Psoas muscle (tissue), 8 donors: Measurements from ENCODE around the gene QRFP. TPM values are rescaled to one million over a fixed set of nuclear protein-coding genes. Genes with fewer than 3 reads are reported as not detected.

Experiments used
- ATAC-seq, 4 donors: fragments of 200-7000 bp; cut with Tn5 transposase; one replicate each; pipeline ENCODE4 v1.9.1; 2020; ENCODE audit warnings: moderate library complexity in 3 of 4, mild to moderate bottlenecking in 2 of 4
- DNase-seq, 2 donors: peaks; one replicate each; pipeline ENCODE4 v3.0.0-alpha.2; 2020
- H3K27ac ChIP-seq: fragments of 200-600 bp; one replicate; pipeline ENCODE4 v1.8.0; 2022
- H3K27me3 ChIP-seq, 3 donors: fragments of 200-600 bp in 1 of 3; one replicate each; pipeline versions ENCODE4 v1.6.1 to v1.8.0; 2013 to 2022; ENCODE audit warnings: low read length in 2 of 3, mild to moderate bottlenecking in 2 of 3, moderate library complexity in 1 of 3; ENCODE audit not compliant: insufficient read depth in 3 of 3
- H3K36me3 ChIP-seq, 2 donors: fragments of 200-600 bp in 1 of 2; one replicate each; pipeline versions ENCODE4 v1.6.1 to v1.8.0; 2013 to 2022; ENCODE audit warnings: low read depth in 1 of 2, mild to moderate bottlenecking in 1 of 2, moderate library complexity in 1 of 2; ENCODE audit not compliant: insufficient read depth in 1 of 2
- H3K4me1 ChIP-seq: fragments of 200-600 bp; one replicate; pipeline ENCODE4 v1.8.0; 2022
- H3K4me3 ChIP-seq: fragments of 200-600 bp; one replicate; pipeline ENCODE4 v1.8.0; 2022; ENCODE audit warnings: mild to moderate bottlenecking
- H3K9me3 ChIP-seq: fragments of 200-600 bp; one replicate; pipeline ENCODE4 v1.8.0; 2022
- WGBS, 3 donors: extraction: QIAGEN DNeasy Blood & Tissue Kit; methylation state at CpG; one replicate each; pipeline versions ENCODE4 v1.1.6 to v1.1.7; 2013; 5-methylcytosine and 5-hydroxymethylcytosine counted together
- intact Hi-C, 2 donors: fragments of 100-400 bp; cut with DNase I; formaldehyde crosslinking; loops; one replicate each; pipeline versions ENCODE4 v1.11.0 to v1.14.2; 2022
- long read RNA-seq, 2 donors: library from polyadenylated mRNA; unstranded; transcript quantifications; one replicate each; pipeline ENCODE4 v2.0.0, GENCODE V29; 2021
- polyA plus RNA-seq, 3 donors: library from polyadenylated mRNA; stranded (reverse); fragments of 200-250 nt; gene quantifications; one replicate each; pipeline ENCODE4 v1.2.3, GENCODE V29; 2013
- total RNA-seq, 4 donors: library from RNA; stranded (reverse); fragmentation: NEBNext Ultra II Directional in 2 of 4; extraction: Animal tissue kit (Norgen Biotek cat#: 25700) in 2 of 4; gene quantifications; one replicate each; pipeline versions ENCODE4 v1.2.1 to v1.2.4, GENCODE V29; 2021 to 2023
- TF ChIP-seq, protein P1 (sequence below): fragments of 200-600 bp; IDR thresholded peaks from one replicate; pipeline ENCODE4 v1.8.0; 2022; ENCODE audit warnings: antibody characterized with exemption
- donor health status: healthy with polysubstance abuse.
- donor health status: DM: no; HTN: no; CAD: no; lungs with moderate emphysema.
- donor health status: Bipolar disorder and iron deficiency.
- donor health status: healthy.
- donor health status: DM: yes; HTN: yes; CAD: no.
- donor health status: DM: no; HTN: no; CAD: no.
- donor health status: DM: no; HTN: no; CAD: no.
- donor health status: DM: yes; HTN: yes; CAD: no.

The QRFP gene, protein sequence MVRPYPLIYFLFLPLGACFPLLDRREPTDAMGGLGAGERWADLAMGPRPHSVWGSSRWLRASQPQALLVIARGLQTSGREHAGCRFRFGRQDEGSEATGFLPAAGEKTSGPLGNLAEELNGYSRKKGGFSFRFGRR
- total RNA-seq (not detected), polyA plus RNA-seq (under 1 TPM in 2 of 3 donors, not detected in 1; 0.01 to 0.03 TPM)
- long read RNA-seq, donor 1 = 0 reads
- long read RNA-seq, donor 2 = 0 reads

DNA sequence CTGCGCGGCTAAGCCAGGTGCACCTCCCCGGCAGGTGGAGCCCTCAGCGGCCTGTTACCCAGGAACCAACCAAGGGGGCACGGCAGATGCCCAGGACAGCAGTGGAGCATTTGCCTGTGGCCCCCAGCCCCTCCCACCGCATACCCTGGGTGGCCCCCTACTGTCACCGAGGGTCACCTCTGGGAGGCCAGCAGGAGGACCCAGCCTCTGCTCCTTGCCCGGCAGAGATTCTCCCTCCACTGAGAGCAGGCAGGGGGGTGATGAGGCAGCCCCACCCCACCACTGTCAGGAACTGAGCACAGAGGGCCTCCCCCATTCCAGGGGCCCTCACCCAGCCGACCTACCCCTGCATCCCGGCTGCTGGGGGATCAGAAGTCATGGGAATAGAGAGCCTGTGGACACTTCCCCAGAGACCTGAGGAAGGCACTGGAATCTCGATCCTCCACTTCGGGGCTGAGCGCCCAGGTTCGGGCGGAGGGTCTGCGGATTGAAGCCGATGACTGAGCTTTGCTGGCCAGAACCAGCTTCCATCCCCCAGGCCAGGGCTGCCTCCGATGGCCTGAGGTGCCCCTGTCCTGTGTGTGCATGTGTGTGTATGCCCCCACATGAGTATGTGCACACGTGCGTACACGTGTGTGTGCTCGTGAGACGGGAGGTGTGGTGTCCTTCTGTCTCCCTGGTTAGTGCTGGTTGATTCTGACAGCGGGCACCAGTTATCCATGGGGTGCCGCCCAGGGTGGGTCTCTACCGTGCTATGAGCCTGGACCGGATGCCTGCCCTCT lies at the start of gene QRFP:
QRFP (minus strand) TSS at position 580 of the 782 bp plus-strand sequence. CDS start 2,974 bp downstream, outside the sequence.
- 62 to 72% (median 69%) methylated on average over 27 of the region's 27 CpGs for WGBS, 3 donors
- TF ChIP-seq, protein P1, sequence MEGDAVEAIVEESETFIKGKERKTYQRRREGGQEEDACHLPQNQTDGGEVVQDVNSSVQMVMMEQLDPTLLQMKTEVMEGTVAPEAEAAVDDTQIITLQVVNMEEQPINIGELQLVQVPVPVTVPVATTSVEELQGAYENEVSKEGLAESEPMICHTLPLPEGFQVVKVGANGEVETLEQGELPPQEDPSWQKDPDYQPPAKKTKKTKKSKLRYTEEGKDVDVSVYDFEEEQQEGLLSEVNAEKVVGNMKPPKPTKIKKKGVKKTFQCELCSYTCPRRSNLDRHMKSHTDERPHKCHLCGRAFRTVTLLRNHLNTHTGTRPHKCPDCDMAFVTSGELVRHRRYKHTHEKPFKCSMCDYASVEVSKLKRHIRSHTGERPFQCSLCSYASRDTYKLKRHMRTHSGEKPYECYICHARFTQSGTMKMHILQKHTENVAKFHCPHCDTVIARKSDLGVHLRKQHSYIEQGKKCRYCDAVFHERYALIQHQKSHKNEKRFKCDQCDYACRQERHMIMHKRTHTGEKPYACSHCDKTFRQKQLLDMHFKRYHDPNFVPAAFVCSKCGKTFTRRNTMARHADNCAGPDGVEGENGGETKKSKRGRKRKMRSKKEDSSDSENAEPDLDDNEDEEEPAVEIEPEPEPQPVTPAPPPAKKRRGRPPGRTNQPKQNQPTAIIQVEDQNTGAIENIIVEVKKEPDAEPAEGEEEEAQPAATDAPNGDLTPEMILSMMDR = no peak
- Histone ChIP-seq H3K4me3 (no peak within 1 kb of the TSS), H3K27me3 (peaks cover 0 to 31% (median 12%) of the 10 kb centered on the region in 3 donors), H3K4me1 (no peaks in the 10 kb centered on the region), H3K36me3 (peaks cover 0 to 19% of the 10 kb centered on the region in 2 donors), H3K9me3 (no peaks in the 10 kb centered on the region), H3K27ac (no peak within 1 kb of the TSS)
- intact Hi-C loops = no loop called here
- no peak for ATAC-seq
- DNase-seq = no peak

DNA sequence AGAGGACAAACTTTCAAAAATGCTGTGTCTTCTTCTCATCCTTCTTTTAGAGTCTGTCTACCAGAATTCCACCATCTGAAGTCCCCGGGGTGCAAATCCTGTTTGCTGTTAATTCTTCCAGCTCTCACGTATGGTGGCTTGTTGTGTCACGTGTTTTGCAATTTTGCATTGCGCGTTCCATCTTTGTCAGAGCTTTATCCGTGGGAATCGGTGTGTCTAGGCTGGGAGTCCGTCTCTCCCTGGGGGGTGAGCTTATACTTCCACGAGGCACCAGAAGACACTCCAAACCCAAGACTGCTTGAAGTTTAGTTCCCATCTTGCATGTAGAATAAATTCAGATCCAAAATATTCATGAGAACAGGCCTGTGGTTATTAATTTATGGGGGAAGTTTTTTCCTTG lies 48.6 kb upstream of the QRFP start:
- 85 to 92% (median 86%) methylated on average over 9 of the region's 9 CpGs for WGBS, 3 donors
- Histone ChIP-seq H3K9me3 (no peaks in the 10 kb centered on the region), H3K36me3 (no peaks in the 10 kb centered on the region), H3K27me3 (peaks cover 0 to 72% (median 7%) of the 10 kb centered on the region in 3 donors), H3K4me3 (no peak overlapping the region), H3K27ac (no peak overlapping the region), H3K4me1 (peaks cover 1% of the 10 kb centered on the region)
- DNase-seq = no peak
- TF ChIP-seq, protein P1 = no peak
- intact Hi-C loops = loop anchor here in 1 of 2 donors (10.0 kb wide), 1 partner anchor 180 kb away; no protein-coding TSS in a partner anchor
- no peak for ATAC-seq

DNA sequence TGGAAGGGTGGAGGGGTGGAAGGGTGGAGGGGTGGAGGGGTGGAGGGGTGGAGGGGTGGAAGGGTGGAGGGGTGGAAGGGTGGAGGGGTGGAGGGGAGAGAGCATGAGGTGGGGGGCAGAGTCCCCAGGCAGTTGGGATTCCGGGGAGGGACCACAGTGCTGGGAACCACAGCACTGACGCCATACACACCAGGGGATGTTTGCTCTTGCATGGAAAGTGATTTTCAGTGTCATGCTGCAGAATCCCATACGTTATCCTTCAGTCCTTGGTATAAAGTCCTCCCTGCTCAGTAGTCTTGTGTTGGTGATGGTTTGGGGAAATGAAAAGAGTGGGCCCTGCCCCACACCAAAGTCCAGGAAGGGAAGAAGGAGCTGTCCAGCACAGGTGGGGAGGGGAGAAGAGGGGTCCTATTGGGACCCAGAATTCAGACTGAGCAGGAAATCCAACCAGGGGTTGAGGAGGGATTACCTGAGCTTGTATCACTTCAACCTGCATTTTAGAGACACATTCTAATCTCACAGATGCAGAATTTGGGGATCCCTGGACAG lies 48.0 kb upstream of the QRFP start:
- TF ChIP-seq, protein P1 = no peak
- H3K36me3 ChIP-seq = no peaks in the 10 kb centered on the region
- H3K4me1 ChIP-seq = peaks cover 3% of the 10 kb centered on the region
- intact Hi-C loops = loop anchor here (5.0 to 10.0 kb wide), 3 partner anchors 77 to 242 kb away; no protein-coding TSS in a partner anchor
- H3K9me3 ChIP-seq = no peaks in the 10 kb centered on the region
- H3K4me3 ChIP-seq = no peak overlapping the region
- ATAC-seq (no peak), DNase-seq (no peak)
- 34 to 78% (median 62%) methylated on average over 3 of the region's 3 CpGs for WGBS, 3 donors
- no peak overlapping the region for H3K27ac ChIP-seq
- H3K27me3 ChIP-seq = peaks cover 0 to 71% (median 10%) of the 10 kb centered on the region in 3 donors

DNA sequence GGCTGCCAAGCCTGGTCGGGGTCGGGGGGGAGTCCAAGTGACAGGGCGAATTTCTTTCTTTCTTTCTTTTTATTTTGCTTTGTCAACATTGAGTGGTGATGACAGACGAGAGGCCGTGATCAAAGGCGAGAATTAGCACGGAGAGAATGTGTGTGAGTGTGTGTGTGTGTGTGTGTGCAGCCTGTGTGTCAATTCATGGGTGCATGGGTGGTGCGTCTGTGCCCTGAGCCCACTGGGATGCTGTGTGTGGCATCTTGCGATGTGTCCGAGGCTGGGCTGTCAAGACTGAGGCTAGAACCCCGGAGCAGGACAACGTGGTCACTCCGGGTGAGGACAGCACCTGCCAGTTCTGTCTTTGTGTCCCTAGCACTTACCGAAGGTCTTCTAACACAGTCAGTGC lies 47.2 kb upstream of the QRFP start:
- WGBS, 3 donors = 56 to 64% (median 63%) methylated on average over 14 of the region's 14 CpGs
- peaks cover 0 to 74% (median 17%) of the 10 kb centered on the region in 3 donors for H3K27me3 ChIP-seq

More for the DNA sequence above, 47.2 kb upstream of the QRFP start:
- H3K9me3 ChIP-seq = no peaks in the 10 kb centered on the region
- no peaks in the 10 kb centered on the region for H3K36me3 ChIP-seq
- ATAC-seq = no peak
- peaks cover 3% of the 10 kb centered on the region for H3K4me1 ChIP-seq
- TF ChIP-seq, protein P1 = no peak
- DNase-seq = no peak
- H3K27ac ChIP-seq = no peak overlapping the region
- intact Hi-C loops = loop anchor here (5.0 to 10.0 kb wide), 3 partner anchors 76 to 241 kb away; no protein-coding TSS in a partner anchor
- no peak overlapping the region for H3K4me3 ChIP-seq
